Left lung (tissue), 10 donors: ENCODE measurements around the gene C4orf36. TPM values are rescaled to one million over a fixed set of nuclear protein-coding genes. Genes with fewer than 3 reads are reported as not detected.

Experiments used
- ATAC-seq: fragments of 200-7000 bp; cut with Tn5 transposase; one replicate; pipeline ENCODE4 v1.9.1; 2020; ENCODE audit warnings: moderate library complexity
- DNase-seq, 4 donors: peaks; one replicate each; pipeline ENCODE4 v3.0.0-alpha.2; 2013 to 2020
- H3K27ac ChIP-seq, 2 donors: fragments of 200-600 bp; sonication (generic) in 1 of 2; one replicate each; pipeline versions ENCODE4 v1.5.0 to v1.8.0; 2020 to 2021
- H3K27me3 ChIP-seq, 2 donors: fragments of 200-600 bp; sonication (generic) in 1 of 2; one replicate each; pipeline versions ENCODE4 v1.5.0 to v1.8.0; 2020 to 2021
- H3K36me3 ChIP-seq, 2 donors: fragments of 200-600 bp; sonication (generic) in 1 of 2; one replicate each; pipeline versions ENCODE4 v1.5.0 to v1.8.0; 2020 to 2021
- H3K4me1 ChIP-seq, 2 donors: fragments of 200-600 bp; one replicate each; pipeline ENCODE4 v1.8.0; 2021
- H3K4me3 ChIP-seq, 2 donors: fragments of 200-600 bp; sonication (generic) in 1 of 2; one replicate each; pipeline versions ENCODE4 v1.5.0 to v1.8.0; 2020 to 2021; ENCODE audit warnings: mild to moderate bottlenecking in 1 of 2
- H3K9me3 ChIP-seq, 2 donors: fragments of 200-600 bp; sonication (generic) in 1 of 2; one replicate each; pipeline versions ENCODE4 v1.5.0 to v1.8.0; 2020 to 2021
- CTCF ChIP-seq, 2 donors: fragments of 200-600 bp; sonication (generic) in 1 of 2; IDR thresholded peaks; one replicate each; pipeline versions ENCODE4 v1.5.0 to v1.8.0; 2021; ENCODE audit warnings: antibody characterized with exemption in 2 of 2
- intact Hi-C, 2 donors: fragments of 100-400 bp; cut with DNase I; formaldehyde crosslinking; loops; one replicate each; pipeline versions ENCODE4 v1.11.2 to v1.14.2; 2022
- polyA plus RNA-seq, 6 donors: library from polyadenylated mRNA; unstranded; fragments of 120-200 nt; gene quantifications; one replicate each; pipeline ENCODE4 v1.2.1, GENCODE V29; 2013; ENCODE audit not compliant: insufficient read length in 6 of 6
- total RNA-seq, 2 donors: library from RNA; stranded (reverse); fragmentation: NEBNext Ultra II Directional; extraction: Animal tissue kit (Norgen Biotek cat#: 25700); gene quantifications; one replicate each; pipeline ENCODE4 v1.2.1, GENCODE V29; 2021
- donor health status: DM: no; HTN: yes; CAD: no.
- donor health status: DM: no; HTN: no; CAD: no.

Gene C4orf36
- total and polyA plus RNA-seq, 8 donors: 1.7 to 11.4 (median 10.1) TPM

- Histone ChIP-seq H3K27me3 (no peaks in the 10 kb centered on the region), H3K9me3 (no peaks in the 10 kb centered on the region), H3K4me3 (peak overlapping the region; percentile 88 to 90), H3K4me1 (peaks cover 20 to 64% of the 10 kb centered on the region in 2 donors), H3K27ac (peak overlapping the region; percentile 96 to 99), H3K36me3 (no peaks in the 10 kb centered on the region)
- TF ChIP-seq CTCF (IDR thresholded peaks at IDR 0.05): no peak
- ATAC-seq (peak; percentile 56), DNase-seq (peak; percentile 12 to 87 (median 51))
- intact Hi-C loops: loop anchor here in 1 of 2 donors (10.0 kb wide), 1 partner anchor 69 kb away; no protein-coding TSS in a partner anchor
These were observed 43.9 kb upstream of the C4orf36 start for GRCh38 chr4:86935853-86936733.

GRCh38 chr4:86935566-86935852 lies 43.3 kb upstream of the C4orf36 start:
- TF ChIP-seq CTCF (IDR thresholded peaks at IDR 0.05): no peak
- Histone ChIP-seq H3K27ac (peak overlapping the region; percentile 96 to 99), H3K9me3 (no peaks in the 10 kb centered on the region), H3K4me1 (peaks cover 19 to 59% of the 10 kb centered on the region in 2 donors), H3K4me3 (peak overlapping the region; percentile 88 to 90), H3K36me3 (no peaks in the 10 kb centered on the region), H3K27me3 (no peaks in the 10 kb centered on the region)
- intact Hi-C loops: loop anchor here in 1 of 2 donors (10.0 kb wide), 1 partner anchor 69 kb away; no protein-coding TSS in a partner anchor
- peak in 1 of 4 donors; percentile 60 for DNase-seq
- ATAC-seq: peak; percentile 6

GRCh38 chr4:86934771-86935565 lies 42.7 kb upstream of the C4orf36 start, which contains the start of gene AFF1:
AFF1 (plus strand) TSS chr4:86935011; CDS start chr4:86948534, 13,523 bp downstream.
- intact Hi-C loops: loop anchor here in 1 of 2 donors (10.0 kb wide), 1 partner anchor 70 kb away; no protein-coding TSS in a partner anchor
- peak; percentile 19 to 53 for TF ChIP-seq CTCF (IDR thresholded peaks at IDR 0.05)
- Histone ChIP-seq H3K9me3 (no peaks in the 10 kb centered on the region), H3K36me3 (no peaks in the 10 kb centered on the region), H3K4me1 (peaks cover 14 to 53% of the 10 kb centered on the region in 2 donors), H3K27me3 (no peaks in the 10 kb centered on the region), H3K27ac (peak within 1 kb of the TSS; percentile 96 to 99), H3K4me3 (peak within 1 kb of the TSS; percentile 88 to 90)
- DNase-seq (peak; percentile 88 to 98 (median 95)), ATAC-seq (peak; percentile 92)

- no peak for ATAC-seq
- TF ChIP-seq CTCF (IDR thresholded peaks at IDR 0.05): no peak
- DNase-seq: no peak
- no peaks in the 10 kb centered on the region for H3K27me3 ChIP-seq
- H3K27ac ChIP-seq: peak overlapping the region; percentile 96 to 99
- H3K4me3 ChIP-seq: peak overlapping the region; percentile 88 to 90
- no peaks in the 10 kb centered on the region for H3K9me3 ChIP-seq
- H3K4me1 ChIP-seq: peaks cover 7 to 46% of the 10 kb centered on the region in 2 donors
- intact Hi-C loops: loop anchor here in 1 of 2 donors (10.0 kb wide), 1 partner anchor 71 kb away; no protein-coding TSS in a partner anchor
- H3K36me3 ChIP-seq: no peaks in the 10 kb centered on the region
These were observed 42.0 kb upstream of the C4orf36 start for GRCh38 chr4:86934147-86934770.
